ENCODE results near the gene MKNK2.

Gene MKNK2

DNA sequence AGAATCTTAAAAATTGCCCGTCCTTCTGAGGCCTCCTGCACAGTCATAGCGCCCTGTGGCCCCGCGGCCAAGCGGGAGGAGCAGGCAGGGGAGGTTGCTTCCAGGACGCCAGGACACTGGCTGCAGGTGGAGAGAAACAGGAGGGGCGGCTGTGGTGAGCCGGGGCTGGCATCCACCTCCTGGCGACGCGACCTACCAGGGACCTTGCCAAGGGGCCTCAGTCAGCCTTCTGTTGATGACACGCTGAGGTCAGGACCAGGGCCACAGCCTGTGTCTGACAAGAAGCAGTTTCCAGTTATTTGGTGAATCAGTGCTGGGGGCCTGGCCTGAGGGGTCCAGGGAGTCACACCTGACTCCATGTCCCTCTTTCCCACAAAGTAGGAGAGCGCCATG is 13.3 kb upstream of the MKNK2 start:
- Histone ChIP-seq H3K4me1 (ENCODE audit: control insufficient read depth, insufficient read depth, low read length, poor library complexity, severe bottlenecking) (peaks cover 24% of the 10 kb centered on the region), H3K9me3 (ENCODE audit: control insufficient read depth, low read length) (no peaks in the 10 kb centered on the region), H3K36me3 (ENCODE audit: control insufficient read depth, insufficient read depth, low read length) (no peaks in the 10 kb centered on the region), H3K27me3 (replicated peaks; ENCODE audit: control insufficient read depth, insufficient read depth, low read length, poor library complexity, severe bottlenecking) (no peaks in the 10 kb centered on the region), H3K27ac (ENCODE audit: insufficient read depth, low read length, poor library complexity, severe bottlenecking) (no peak overlapping the region), H3K4me3 (ENCODE audit: insufficient read depth, low read depth, low read length, poor library complexity, severe bottlenecking) (no peak overlapping the region)
- DNase-seq = no peak

DNA sequence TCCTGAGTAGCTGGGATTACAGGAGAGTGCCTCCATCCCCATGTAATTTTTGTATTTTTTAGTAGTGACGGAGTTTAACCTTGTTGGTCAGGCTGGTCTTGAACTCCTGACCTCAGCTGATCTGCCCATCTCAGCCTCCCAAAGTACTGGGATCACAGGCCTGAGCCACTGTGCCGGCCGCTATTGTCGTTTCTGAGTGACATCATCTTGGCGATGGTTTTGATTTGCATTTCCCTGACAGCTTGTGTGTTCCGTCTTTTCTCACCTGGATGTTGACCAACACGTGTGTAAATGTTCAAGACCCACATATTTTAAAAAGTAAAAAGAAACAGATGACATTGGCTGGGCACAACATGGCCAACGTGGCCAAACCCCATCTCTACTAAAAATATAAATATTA is 12.8 kb upstream of the MKNK2 start:
- no peak overlapping the region for H3K4me3 ChIP-seq (ENCODE audit: insufficient read depth, low read depth, low read length, poor library complexity, severe bottlenecking)
- no peaks in the 10 kb centered on the region for H3K36me3 ChIP-seq (ENCODE audit: control insufficient read depth, insufficient read depth, low read length)
- no peaks in the 10 kb centered on the region for H3K9me3 ChIP-seq (ENCODE audit: control insufficient read depth, low read length)
- no peak for DNase-seq
- no peaks in the 10 kb centered on the region for H3K27me3 ChIP-seq (replicated peaks; ENCODE audit: control insufficient read depth, insufficient read depth, low read length, poor library complexity, severe bottlenecking)
- H3K27ac ChIP-seq (ENCODE audit: insufficient read depth, low read length, poor library complexity, severe bottlenecking) = no peak overlapping the region
- peaks cover 30% of the 10 kb centered on the region for H3K4me1 ChIP-seq (ENCODE audit: control insufficient read depth, insufficient read depth, low read length, poor library complexity, severe bottlenecking)

DNA sequence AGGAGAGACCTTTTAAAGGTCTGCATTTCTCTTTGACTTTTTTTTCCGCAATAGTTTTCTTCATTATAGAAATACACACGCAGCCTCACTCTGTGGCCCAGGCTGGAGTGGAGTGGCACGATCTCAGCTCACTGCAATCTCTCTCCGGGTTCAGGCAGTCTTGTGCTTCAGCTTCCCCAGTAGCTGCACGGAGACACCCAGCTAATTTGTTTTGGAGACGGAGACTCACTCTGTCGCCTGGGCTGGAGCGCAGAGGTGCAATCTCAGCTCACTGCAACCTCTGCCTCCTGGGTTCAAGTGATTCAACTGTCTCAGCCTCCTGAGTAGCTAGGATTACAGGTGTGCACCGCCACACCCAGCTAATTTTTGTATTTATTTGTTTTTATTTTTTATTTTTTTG is 11.7 kb upstream of the MKNK2 start:
- DNase-seq = no peak
- Histone ChIP-seq H3K9me3 (ENCODE audit: control insufficient read depth, low read length) (no peaks in the 10 kb centered on the region), H3K4me3 (ENCODE audit: insufficient read depth, low read depth, low read length, poor library complexity, severe bottlenecking) (no peak overlapping the region), H3K27me3 (replicated peaks; ENCODE audit: control insufficient read depth, insufficient read depth, low read length, poor library complexity, severe bottlenecking) (no peaks in the 10 kb centered on the region), H3K4me1 (ENCODE audit: control insufficient read depth, insufficient read depth, low read length, poor library complexity, severe bottlenecking) (peaks cover 40% of the 10 kb centered on the region), H3K27ac (ENCODE audit: insufficient read depth, low read length, poor library complexity, severe bottlenecking) (no peak overlapping the region), H3K36me3 (ENCODE audit: control insufficient read depth, insufficient read depth, low read length) (no peaks in the 10 kb centered on the region)

DNA sequence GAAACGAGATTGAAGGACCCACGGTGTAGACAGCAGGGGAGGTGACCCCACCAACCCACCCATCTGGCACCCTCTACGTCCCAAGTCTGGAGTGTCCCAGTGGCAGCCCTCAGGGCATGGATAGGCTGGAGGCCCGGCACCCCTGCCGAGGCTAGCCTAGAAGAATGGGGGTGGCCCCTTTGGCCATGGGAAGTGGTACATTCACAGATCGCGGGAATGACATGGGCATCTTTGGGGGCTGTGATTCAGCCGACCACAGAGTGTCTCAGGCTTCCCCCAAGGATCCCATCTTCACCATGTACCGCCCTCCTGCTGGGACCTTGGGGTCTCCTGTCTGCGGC is 11.3 kb upstream of the MKNK2 start:
- H3K4me1 ChIP-seq (ENCODE audit: control insufficient read depth, insufficient read depth, low read length, poor library complexity, severe bottlenecking) = peaks cover 44% of the 10 kb centered on the region
- peak overlapping the region; percentile 63 for H3K4me3 ChIP-seq (ENCODE audit: insufficient read depth, low read depth, low read length, poor library complexity, severe bottlenecking)
- no peak for DNase-seq
- H3K27me3 ChIP-seq (replicated peaks; ENCODE audit: control insufficient read depth, insufficient read depth, low read length, poor library complexity, severe bottlenecking) = no peaks in the 10 kb centered on the region
- H3K9me3 ChIP-seq (ENCODE audit: control insufficient read depth, low read length) = no peaks in the 10 kb centered on the region
- H3K27ac ChIP-seq (ENCODE audit: insufficient read depth, low read length, poor library complexity, severe bottlenecking) = peak overlapping the region; percentile 96
- no peaks in the 10 kb centered on the region for H3K36me3 ChIP-seq (ENCODE audit: control insufficient read depth, insufficient read depth, low read length)

DNA sequence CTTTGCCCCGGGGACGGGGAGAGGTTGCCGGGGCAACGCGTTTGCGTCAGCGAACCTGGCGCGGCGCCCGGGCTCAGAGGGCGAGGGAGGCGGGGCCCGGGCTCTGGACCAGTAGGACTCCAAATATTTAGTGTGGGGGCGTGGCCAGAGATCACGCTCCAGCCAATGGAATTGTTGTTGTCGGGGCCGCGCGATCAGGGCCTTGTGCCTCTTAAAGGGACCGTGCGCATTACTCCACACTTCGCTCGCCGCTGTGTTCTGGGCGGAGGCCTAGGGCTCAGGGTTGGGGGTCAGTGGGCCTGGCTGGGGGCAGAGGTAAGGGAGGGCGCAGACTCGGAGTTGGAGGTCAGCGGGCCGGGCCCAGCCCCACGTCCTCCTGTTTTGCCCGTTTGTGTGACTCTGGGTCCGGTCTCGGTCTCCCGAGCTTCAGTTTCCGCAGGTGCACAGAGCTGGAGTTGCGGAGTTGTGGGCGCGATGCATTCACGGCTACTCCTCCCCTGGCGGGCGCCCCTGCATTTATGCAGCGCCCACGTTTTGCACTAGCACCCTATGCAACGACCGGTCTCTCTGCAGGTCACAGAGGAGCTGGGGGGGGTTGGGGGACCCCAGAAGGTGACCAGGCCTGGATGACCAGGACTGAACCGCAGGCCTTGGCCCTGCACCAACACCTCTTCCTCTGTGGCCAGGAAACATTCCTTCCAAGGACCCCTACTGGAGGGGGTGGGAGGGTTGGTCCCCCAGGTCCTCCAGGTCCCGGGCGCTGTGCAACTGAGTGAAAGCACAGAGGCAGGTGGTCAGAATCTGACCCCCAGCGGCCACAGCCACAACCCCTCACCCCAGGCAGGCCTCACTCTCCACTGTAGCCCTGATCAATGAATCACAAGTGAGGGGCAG is 10.7 kb upstream of the MKNK2 start:
- Histone ChIP-seq H3K27ac (ENCODE audit: insufficient read depth, low read length, poor library complexity, severe bottlenecking) (peak overlapping the region; percentile 96), H3K27me3 (replicated peaks; ENCODE audit: control insufficient read depth, insufficient read depth, low read length, poor library complexity, severe bottlenecking) (no peaks in the 10 kb centered on the region), H3K36me3 (ENCODE audit: control insufficient read depth, insufficient read depth, low read length) (no peaks in the 10 kb centered on the region), H3K4me3 (ENCODE audit: insufficient read depth, low read depth, low read length, poor library complexity, severe bottlenecking) (peak overlapping the region; percentile 63), H3K4me1 (ENCODE audit: control insufficient read depth, insufficient read depth, low read length, poor library complexity, severe bottlenecking) (peaks cover 50% of the 10 kb centered on the region), H3K9me3 (ENCODE audit: control insufficient read depth, low read length) (no peaks in the 10 kb centered on the region)
- DNase-seq = peak; percentile 98 to 99 (median 99)

DNA sequence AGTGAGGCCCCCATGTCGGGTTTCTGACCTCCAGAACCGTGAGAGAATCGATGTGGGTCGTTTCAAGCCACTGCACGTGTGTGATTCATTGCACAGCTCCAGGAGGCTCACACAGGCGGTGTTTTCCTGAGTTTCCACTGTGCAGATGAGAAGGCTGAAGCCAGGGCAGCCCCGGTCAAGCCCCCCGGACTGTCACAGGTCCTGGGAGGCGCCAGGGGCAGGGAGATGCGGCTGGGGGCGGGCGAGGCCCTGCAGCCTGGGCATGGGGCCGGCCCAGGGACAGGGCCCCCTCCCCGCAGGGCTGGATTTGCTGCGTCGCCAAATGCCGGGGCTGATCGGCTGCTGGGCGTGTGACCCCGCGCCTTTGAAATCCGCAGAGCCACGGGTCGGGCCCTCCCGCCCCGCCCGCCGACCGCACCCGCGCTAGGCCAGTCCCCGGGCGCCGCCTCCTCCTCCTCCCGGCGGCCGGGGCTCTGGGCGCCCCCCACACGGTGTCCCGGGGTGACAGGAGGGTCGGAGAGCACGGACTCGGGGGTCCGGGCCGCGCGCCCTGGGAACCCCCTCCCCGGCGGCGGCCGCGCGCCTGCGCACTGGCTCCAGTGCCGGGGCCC is 9.9 kb upstream of the MKNK2 start:
- H3K9me3 ChIP-seq (ENCODE audit: control insufficient read depth, low read length) = no peaks in the 10 kb centered on the region
- H3K4me1 ChIP-seq (ENCODE audit: control insufficient read depth, insufficient read depth, low read length, poor library complexity, severe bottlenecking) = peaks cover 57% of the 10 kb centered on the region
- H3K27me3 ChIP-seq (replicated peaks; ENCODE audit: control insufficient read depth, insufficient read depth, low read length, poor library complexity, severe bottlenecking) = no peaks in the 10 kb centered on the region

DNA sequence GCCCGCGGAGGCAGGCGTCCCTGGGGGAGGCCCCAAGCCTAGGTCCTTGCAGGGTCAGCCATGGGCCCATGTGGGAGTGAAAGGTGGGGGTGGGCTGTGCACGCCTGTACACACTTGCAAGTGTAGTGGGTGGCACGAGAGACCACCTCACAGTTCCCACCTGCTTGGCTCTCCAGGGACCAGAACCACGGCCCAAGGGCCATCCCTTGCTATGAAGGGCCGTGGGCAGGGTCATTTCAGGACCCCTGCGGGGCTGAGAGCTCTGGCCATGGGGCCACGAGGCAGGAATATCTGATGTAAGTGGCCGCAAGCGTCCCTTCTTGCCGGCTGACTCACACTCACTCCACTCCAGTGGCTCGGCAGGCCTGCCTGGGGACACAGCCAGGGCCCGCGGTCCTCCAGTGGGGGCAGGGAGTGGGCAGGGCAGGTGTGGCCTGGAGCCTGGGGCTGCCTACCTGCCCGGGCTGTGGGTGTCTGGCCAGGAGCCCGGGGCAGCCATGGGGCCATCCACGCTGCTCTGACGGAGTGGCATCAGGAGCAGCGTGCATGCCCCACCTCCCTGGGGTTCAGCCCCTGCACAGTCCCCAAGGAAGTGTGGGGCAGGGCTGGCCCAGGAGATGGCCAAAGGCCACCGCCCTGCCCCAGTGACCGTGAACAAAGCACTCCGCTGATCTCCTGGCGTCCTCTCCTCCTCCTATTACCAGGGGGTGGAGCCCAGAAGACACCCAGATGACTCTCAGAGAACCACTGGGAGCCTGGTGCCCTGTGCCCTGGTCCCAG is 8.6 kb upstream of the MKNK2 start:
- peaks cover 64% of the 10 kb centered on the region for H3K4me1 ChIP-seq (ENCODE audit: control insufficient read depth, insufficient read depth, low read length, poor library complexity, severe bottlenecking)
- H3K4me3 ChIP-seq (ENCODE audit: insufficient read depth, low read depth, low read length, poor library complexity, severe bottlenecking) = no peak overlapping the region
- no peak for DNase-seq
- no peaks in the 10 kb centered on the region for H3K9me3 ChIP-seq (ENCODE audit: control insufficient read depth, low read length)
- no peaks in the 10 kb centered on the region for H3K36me3 ChIP-seq (ENCODE audit: control insufficient read depth, insufficient read depth, low read length)
- H3K27ac ChIP-seq (ENCODE audit: insufficient read depth, low read length, poor library complexity, severe bottlenecking) = peak overlapping the region; percentile 96
- no peaks in the 10 kb centered on the region for H3K27me3 ChIP-seq (replicated peaks; ENCODE audit: control insufficient read depth, insufficient read depth, low read length, poor library complexity, severe bottlenecking)

More for the DNA sequence above, 9.9 kb upstream of the MKNK2 start:
- Histone ChIP-seq H3K27ac (ENCODE audit: insufficient read depth, low read length, poor library complexity, severe bottlenecking) (peak overlapping the region; percentile 96), H3K36me3 (ENCODE audit: control insufficient read depth, insufficient read depth, low read length) (no peaks in the 10 kb centered on the region), H3K4me3 (ENCODE audit: insufficient read depth, low read depth, low read length, poor library complexity, severe bottlenecking) (peak overlapping the region; percentile 54)
- DNase-seq = no peak

DNA sequence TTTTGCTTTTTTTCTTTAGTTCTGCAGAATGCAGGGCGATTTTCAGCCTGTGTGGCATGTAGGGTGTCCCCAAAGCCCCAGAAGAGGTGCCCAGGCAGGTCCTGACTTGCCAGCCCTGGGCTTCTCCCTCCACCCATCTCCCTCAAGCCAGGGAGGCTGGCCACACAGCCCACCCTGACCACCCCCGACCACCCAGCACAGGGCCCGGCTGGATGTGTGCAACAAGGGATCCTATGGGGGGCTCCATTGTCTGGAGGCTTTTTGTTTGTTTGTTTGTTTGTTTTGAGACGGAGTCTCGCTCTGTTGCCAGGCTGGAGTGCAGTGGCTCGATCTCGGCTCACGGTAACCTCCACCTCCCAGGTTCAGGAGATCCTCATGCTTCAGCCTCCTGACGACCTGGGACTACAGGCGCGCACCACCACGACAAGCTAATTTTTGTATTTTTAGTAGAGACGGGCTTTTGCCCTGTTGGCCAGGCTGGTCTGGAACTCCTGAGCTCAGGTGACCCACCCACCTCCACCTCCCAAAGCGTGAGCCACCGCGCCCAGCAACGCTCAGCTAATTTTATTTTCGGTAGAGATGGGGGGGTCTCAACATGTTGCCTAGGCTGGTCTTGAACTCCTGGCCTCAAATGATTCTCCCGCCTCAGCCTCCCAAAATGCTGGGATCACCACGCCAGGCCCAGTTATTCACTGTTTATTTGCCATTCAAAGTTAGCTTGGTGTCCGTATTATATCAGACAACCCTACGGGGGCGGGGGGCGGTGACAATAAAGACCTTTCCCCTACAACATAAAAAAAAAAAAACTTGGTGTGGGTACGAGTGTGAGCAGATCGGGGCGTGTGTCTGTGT is 7.8 kb upstream of the MKNK2 start:
- Histone ChIP-seq H3K27ac (ENCODE audit: insufficient read depth, low read length, poor library complexity, severe bottlenecking) (peak overlapping the region; percentile 96), H3K36me3 (ENCODE audit: control insufficient read depth, insufficient read depth, low read length) (no peaks in the 10 kb centered on the region), H3K4me1 (ENCODE audit: control insufficient read depth, insufficient read depth, low read length, poor library complexity, severe bottlenecking) (peaks cover 64% of the 10 kb centered on the region), H3K9me3 (ENCODE audit: control insufficient read depth, low read length) (no peaks in the 10 kb centered on the region), H3K4me3 (ENCODE audit: insufficient read depth, low read depth, low read length, poor library complexity, severe bottlenecking) (no peak overlapping the region), H3K27me3 (replicated peaks; ENCODE audit: control insufficient read depth, insufficient read depth, low read length, poor library complexity, severe bottlenecking) (no peaks in the 10 kb centered on the region)
- no peak for DNase-seq

DNA sequence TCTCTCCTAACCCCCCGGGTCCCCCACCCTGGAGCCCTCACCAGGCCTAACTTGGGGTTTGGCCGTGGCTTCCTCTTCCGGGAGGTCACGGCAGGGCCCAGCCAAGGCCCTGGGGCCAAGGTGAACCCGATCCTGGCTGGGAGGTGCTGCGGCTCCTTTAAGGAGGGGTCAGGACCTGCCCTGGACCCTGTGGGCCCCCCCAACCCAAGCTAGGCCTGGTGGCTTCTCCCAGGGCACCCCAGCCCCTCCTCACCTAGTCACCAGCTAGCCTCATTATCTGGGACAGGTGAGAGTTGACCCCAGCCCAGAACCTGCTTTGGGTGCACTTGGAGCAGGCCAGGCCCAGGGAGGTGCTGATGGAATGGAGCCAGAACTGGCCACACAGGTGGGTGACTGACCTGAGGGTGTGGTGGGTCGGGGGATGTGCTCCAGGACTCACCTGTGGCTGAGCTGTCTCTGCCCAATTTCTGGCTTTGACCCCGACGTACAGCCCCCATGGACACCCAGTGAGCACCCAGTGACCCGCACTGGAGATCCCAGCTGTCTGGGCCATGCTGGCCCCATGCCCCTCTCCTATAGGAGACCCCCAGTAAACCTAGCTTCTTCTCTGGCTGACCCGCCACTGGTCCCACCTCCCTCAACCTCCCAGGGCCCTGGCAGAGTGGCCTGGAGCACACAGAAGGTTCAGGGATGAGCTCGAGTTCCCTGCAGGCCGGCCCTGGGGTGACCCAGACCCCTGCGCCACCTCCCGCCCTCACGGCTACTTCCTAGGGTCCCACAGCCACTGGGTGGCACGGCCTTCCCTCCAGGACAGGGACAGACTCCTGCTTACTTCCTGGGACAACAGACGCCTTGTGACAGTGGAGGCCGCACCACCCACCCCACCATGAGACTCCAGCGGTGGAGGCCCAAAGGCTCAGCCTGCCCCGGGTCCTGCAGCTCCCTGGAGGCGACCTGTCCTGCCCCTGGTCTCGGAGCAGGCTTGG is 6.7 kb upstream of the MKNK2 start:
- no peaks in the 10 kb centered on the region for H3K27me3 ChIP-seq (replicated peaks; ENCODE audit: control insufficient read depth, insufficient read depth, low read length, poor library complexity, severe bottlenecking)
- no peaks in the 10 kb centered on the region for H3K9me3 ChIP-seq (ENCODE audit: control insufficient read depth, low read length)
- DNase-seq = no peak
- peak overlapping the region; percentile 75 for H3K27ac ChIP-seq (ENCODE audit: insufficient read depth, low read length, poor library complexity, severe bottlenecking)
- H3K36me3 ChIP-seq (ENCODE audit: control insufficient read depth, insufficient read depth, low read length) = no peaks in the 10 kb centered on the region
- H3K4me1 ChIP-seq (ENCODE audit: control insufficient read depth, insufficient read depth, low read length, poor library complexity, severe bottlenecking) = peaks cover 65% of the 10 kb centered on the region
- no peak overlapping the region for H3K4me3 ChIP-seq (ENCODE audit: insufficient read depth, low read depth, low read length, poor library complexity, severe bottlenecking)
